ENCODE results near the gene TPRG1.

The TPRG1 gene

DNA sequence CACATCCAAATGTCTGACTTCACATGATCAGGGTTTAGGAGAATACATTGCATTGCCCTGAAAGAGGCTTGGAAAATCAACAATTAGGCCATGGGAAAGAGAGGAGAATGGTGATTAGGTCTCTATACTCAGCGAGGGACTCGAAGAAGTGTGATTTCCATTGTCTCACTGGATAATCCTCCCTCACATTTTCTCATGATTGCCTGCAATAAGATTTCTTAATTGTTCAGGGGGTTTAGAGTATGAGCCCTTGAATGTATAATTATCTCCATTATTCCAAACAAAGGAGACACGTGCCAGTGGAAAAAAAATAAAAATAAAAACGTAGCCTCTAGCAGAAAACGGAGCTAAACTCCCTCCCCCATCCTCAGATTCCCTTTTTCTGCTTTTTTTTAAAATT lies 173.2 kb downstream of the TPRG1 start:
- FAIRE-seq (no peak), DNase-seq (ENCODE audit: insufficient read length, low spot score) (no peak)
- no peak for TF ChIP-seq CTCF (IDR thresholded peaks at IDR 0.05; ENCODE audit: insufficient read depth, missing control alignments)

DNA sequence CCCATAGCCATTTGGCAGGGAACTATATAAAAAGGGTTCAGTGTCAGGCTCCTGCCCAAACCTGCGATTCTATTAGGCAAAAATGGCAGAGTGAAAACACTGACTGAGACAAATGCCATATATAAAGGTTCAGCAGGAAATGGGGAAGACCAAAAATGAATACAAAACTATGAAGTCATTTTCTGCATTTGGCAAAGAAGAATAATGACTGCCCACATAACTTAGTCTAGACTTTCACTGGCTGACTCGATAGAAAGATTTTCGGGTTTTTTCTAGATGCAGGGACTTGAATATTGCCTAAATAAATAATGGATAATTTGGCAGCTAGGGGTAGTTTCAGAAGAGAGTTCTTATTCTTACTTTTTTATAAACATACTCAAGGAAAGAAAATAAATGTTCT lies 178.0 kb downstream of the TPRG1 start:
- no peak for DNase-seq (ENCODE audit: insufficient read length, low spot score)
- TF ChIP-seq CTCF (IDR thresholded peaks at IDR 0.05; ENCODE audit: insufficient read depth, missing control alignments): no peak
- FAIRE-seq: no peak

GRCh38 chr3:189353318-189353965 lies 181.7 kb downstream of the TPRG1 start:
- no peak for TF ChIP-seq CTCF (IDR thresholded peaks at IDR 0.05; ENCODE audit: insufficient read depth, missing control alignments)
- DNase-seq (ENCODE audit: insufficient read length, low spot score): no peak
- no peak for FAIRE-seq

DNA sequence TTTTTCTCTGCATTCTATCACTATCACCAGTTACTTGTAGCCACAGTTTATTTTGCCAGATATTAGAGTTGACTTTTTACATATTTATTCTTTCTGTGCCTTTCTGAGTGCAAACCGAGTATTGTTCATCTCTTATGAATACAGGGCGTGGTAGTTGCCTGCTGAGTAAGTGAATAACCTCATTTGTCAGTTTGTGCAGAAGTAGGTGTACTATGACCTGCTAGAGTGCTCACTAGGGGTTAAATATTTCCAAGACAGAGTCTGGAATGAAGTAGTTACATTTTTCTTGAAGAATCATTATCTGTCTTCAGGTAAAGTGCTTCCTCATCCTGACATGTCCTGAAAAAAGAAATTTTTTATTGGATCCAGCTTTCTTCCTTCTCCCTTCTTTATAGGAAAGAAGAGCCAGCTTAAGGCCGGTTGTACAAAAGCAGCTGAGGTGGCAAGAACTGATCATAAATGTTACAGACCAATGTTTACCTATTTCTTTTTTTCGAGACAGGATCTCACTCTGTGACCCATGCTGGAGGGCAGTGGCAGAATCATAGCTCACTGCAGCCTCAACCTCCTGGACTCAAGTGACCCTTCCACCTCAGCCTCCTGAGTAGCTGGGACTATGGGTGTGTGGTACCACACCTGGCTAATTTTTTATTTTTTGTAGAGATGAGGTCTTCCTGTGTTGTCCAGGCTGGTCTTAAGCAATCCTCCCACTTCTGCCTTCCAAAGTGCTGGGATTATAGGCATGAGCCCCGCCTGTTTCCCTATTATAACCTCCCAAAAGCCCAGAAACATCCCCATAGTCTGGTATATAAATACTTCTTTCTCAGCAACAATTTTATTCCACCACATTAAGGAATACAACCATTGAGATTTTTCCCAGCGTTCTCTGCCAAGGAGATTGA lies 182.5 kb downstream of the TPRG1 start:
- DNase-seq (ENCODE audit: insufficient read length, low spot score) (no peak), FAIRE-seq (no peak)
- no peak for TF ChIP-seq CTCF (IDR thresholded peaks at IDR 0.05; ENCODE audit: insufficient read depth, missing control alignments)

GRCh38 chr3:189355115-189355480 lies 183.3 kb downstream of the TPRG1 start:
- DNase-seq (ENCODE audit: insufficient read length, low spot score) (no peak), FAIRE-seq (no peak)
- TF ChIP-seq CTCF (IDR thresholded peaks at IDR 0.05; ENCODE audit: insufficient read depth, missing control alignments): no peak

- no peak for DNase-seq (ENCODE audit: insufficient read length, low spot score)
- no peak for FAIRE-seq
- no peak for TF ChIP-seq CTCF (IDR thresholded peaks at IDR 0.05; ENCODE audit: insufficient read depth, missing control alignments)
Measured at GRCh38 chr3:189355481-189356201, 183.9 kb downstream of the TPRG1 start.
